Endometrial microvascular endothelial cells (primary cell): ENCODE results near the gene C5orf63. TPM values are rescaled to one million over a fixed set of nuclear protein-coding genes. Genes with fewer than 3 reads are reported as not detected.
"Not testable (repeated sequence)": the region's sequence is repeated elsewhere in the genome, so short reads cannot be mapped to it uniquely, and the experiment has no call there.

Source experiments
- in situ Hi-C: cut with HindIII; loops from 2 replicates; pipeline ENCODE4 v1.10.0; 2017; ENCODE audit warnings: low sequenced_read_pairs, low pct_unique_long_range_greater_than_20kb; ENCODE audit errors: inconsistent ontology term
- total RNA-seq: library from RNA; depleted of rRNA; stranded (reverse); fragments of >200 nt; gene quantifications from one replicate; pipeline ENCODE4 v1.2.3, GENCODE V29; 2015; ENCODE audit errors: inconsistent ontology term

The C5orf63 gene
- 1.0 TPM for total RNA-seq

DNA sequence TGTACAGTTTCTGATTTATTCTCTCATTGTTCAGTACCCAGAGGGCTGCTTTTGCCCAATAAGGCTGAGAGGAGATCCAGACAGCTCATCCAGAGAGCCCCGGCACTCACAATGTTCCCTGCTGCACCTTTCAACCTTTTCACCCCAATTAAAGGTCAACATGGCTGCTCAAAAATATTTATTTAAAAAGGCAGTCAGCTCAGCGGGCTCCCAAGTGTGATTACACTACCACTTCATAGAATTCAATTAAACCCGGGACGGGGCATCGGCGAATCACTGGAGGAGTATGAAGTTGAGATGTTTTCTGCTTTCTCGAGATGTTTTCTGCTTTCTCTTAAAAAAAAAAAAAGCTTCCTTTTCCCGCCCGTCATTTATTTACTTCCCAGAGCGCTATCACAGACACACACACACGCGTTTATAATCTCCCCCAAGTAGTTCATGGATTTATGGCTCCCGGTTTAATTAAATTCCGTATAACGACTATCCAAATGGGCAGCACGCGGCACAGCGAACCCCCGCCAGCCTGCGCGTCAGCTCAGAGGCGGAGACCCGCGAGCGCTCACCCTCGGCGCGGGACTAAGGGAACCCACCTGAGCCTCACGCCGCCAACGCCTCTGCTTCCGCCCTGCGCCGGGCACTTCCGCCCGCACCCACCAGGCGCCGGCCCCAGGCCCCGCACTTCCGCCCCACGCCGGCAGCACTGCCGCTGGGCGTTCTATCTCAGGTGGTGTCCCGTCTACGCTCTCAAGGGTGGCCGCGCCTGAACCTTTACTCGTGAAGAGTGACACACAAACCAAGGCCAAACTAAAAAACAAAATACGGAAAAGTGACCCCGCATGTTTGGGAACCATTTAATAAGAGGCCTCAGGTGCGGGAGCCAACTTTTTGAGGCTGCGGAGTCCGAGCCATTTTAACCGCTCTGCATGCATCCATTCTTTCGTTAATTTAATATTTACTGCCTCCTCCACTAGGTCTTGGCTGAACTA, at the start of gene C5orf63:
Gene C5orf63, minus strand, starts transcription at position 642 of the 986 bp plus-strand sequence. CDS start 14,507 bp downstream, outside the sequence.
- in situ Hi-C loops, result no loop called here

DNA sequence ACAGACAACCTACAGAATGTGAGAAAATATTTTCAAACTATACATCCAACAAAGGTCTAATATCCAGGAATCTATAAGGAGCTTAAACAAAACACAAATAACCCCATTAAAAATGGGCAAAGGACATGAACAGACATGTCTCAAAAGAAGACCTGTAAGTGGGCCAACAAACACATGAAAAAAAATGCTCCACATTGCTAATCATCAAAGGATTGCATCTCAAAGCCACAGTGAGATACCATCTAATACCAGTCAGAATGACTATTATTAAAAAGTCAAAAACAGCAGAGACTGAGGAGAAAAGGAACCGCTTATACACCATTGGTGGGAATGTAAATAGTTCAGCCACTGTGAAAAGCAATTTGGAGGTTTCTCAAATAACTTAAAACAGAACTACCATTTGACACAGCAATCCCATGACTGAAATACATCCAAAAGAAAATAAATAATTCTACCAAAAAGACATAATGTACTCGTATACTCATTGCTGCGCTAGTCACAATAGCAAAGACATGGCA, 39.1 kb upstream of the C5orf63 start:
- in situ Hi-C loops, result no loop called here

DNA sequence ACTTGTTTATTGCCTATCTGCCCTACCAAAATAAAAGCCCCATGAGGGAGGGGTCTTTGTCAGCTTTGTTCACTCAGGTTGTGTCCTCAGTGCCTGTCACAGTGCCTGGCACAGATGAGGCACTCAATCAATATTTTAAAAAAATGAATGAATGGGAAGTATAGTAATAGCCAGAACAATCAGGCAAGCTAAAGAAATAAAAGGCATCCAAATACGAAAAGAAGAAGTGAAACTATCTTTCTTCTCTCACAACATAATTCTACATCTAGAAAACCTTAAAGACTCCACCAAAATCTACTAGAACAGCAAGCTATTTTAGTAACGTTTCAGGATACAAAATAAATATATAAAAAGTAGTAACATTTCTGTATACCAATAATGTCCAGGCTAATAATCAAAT, 37.8 kb upstream of the C5orf63 start:
- in situ Hi-C loops, result no loop called here

DNA sequence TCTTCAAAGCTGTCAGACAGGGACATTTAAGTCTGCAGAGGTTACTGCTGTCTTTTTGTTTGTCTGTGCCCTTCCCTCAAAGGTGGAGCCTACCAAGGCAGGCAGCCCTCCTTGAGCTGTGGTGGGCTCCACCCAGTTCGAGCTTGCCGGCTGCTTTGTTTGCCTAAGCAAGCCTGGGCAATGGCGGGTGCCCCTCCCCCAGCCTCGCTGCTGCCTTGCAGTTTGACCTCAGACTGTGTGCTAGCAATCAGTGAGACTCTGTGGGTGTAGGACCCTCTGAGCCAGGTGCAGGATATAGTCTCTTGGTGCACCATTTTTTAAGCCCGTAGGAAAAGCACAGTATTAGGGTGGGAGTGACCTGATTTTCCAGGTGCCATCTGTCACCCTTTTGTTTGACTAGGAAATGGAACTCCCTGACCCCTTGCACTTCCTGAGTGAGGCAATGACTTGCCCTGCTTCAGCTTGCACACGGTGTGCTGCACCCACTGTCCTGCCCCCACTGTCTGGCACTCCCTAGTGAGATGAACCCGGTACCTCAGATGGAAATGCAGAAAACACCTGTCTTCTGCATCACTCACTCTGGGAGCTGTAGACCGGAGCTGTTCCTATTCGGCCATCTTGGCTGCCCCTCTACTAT, 35.4 kb upstream of the C5orf63 start:
- in situ Hi-C loops, result not testable (repeated sequence)

GRCh38 chr5:127101935-127102334, 28.6 kb upstream of the C5orf63 start:
- in situ Hi-C loops, result no loop called here

- in situ Hi-C loops, result no loop called here
Observed at GRCh38 chr5:127101533-127101932, 28.2 kb upstream of the C5orf63 start.

GRCh38 chr5:127098241-127098640, 24.9 kb upstream of the C5orf63 start:
- in situ Hi-C loops, result no loop called here

GRCh38 chr5:127097278-127097677, 24.0 kb upstream of the C5orf63 start:
- in situ Hi-C loops, result no loop called here

- in situ Hi-C loops, result no loop called here
Observed at GRCh38 chr5:127096328-127096993, 23.2 kb upstream of the C5orf63 start.

DNA sequence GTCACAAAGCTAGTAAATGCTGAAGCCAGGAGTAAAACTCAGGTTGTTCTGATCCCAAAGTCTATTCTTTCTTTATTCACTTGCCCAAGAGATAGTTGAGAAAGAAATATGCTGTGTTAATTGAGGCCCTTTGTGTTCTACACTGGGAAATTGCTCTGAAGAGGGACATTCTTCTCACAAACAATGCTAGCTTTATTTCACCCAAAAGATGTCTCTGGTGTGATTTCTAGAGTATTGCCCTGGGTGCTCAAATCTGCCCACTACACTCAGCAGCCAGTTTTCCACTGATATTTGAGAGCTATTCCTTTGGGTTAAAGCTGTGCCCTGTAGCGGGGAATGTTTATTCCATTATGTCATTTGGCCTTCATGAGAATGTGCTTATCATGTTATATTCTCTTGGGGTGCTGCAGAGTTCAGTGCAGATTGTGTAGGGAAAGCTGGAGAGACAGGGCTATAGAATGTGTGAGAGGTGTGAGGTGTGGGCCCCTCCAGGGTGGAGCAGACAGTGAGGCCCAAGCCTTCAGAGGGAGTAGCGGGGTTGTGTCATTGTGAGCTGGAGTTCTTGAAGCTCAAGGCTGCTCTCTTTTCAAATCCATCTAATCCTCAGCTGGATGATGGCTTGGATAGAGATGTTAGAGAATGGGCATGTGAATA, 21.0 kb upstream of the C5orf63 start:
- in situ Hi-C loops, result no loop called here

GRCh38 chr5:127092690-127093089, 19.4 kb upstream of the C5orf63 start:
- in situ Hi-C loops, result no loop called here

DNA sequence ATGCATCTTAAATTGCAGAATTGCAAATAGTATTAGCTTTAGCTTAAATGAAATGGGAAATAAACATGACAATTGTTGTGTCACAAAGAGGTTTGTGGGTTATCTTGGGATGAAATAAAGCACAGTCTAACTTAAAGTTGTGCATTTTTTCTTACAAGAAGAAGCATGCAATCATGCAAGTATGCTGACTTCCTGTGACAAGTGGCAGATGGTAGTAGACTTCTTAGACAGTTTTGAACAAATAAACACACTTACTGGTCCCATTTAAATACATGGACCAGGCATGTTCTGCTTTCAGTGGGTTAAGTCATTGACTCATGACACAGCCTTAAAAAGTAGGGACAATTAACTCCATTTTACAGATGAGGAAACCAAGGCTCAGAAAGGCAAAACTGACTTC, 15.9 kb upstream of the C5orf63 start:
- in situ Hi-C loops, result no loop called here

DNA sequence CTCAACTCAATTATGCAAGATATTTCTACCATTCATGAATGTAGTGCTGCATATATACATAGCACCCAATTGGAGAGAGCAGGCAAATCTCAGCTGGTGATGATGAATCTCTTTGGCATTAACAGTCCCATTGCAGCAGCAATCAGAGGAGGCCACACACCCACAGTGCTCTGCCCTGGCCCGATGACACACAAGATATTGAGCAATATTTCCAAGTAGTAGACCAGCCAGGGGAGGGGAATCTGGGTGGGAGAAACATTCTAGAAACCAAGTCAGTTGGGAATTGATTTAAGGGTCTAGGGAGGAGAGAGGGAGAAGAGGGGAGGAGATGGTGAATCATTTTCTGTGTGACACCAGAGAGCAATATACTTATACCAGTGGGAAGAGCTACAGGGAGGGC, 14.9 kb upstream of the C5orf63 start:
- in situ Hi-C loops, result no loop called here

- in situ Hi-C loops, result no loop called here
Observed at GRCh38 chr5:127086589-127086988, 13.3 kb upstream of the C5orf63 start.

DNA sequence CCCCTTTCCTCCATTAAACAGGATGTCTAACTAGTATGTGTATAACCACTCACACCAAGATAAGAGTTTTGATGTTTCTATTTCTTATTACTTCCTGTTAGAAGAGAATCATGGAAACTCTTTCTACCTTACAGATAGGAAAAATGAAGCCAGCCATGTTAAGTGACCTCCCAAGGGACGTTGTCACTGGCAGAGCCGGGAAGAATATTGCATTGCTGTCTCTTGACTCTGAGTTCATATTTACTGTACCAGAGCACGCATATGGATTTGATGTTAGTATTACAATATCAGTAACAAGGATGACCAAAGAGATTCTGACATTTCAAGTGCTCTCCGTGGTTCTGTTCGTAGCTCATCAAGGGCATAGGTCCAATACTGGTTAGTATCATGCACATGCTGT, 12.5 kb upstream of the C5orf63 start:
- in situ Hi-C loops, result no loop called here

- in situ Hi-C loops, result no loop called here
Observed at GRCh38 chr5:127085371-127085770, 12.1 kb upstream of the C5orf63 start.

- in situ Hi-C loops, result no loop called here
Observed at GRCh38 chr5:127084656-127085055, 11.4 kb upstream of the C5orf63 start.

DNA sequence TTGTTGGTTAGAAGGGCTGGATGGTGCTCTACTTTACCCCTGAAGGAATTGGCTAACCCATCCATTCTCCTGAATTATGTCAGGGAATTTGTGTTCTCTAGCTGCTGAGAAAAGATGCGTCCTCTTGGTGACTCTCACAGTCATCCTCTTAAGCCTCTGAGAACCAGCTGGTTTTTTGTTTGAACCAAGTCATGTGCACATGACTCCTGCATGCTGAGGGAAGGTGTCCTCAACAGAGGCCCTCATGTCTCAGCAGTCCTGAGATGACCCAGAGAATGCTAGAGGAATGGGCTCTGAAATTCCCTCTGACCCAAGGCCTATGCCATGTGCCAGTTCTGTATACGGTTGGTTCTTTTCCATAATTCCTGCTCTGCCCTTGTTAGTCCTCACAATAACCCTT, 10.4 kb upstream of the C5orf63 start:
- in situ Hi-C loops, result no loop called here

GRCh38 chr5:127079994-127080491, 6.7 kb upstream of the C5orf63 start:
- in situ Hi-C loops, result no loop called here
